ENCODE measurements around the gene EYA3. TPM values are rescaled to one million over a fixed set of nuclear protein-coding genes. Genes with fewer than 3 reads are reported as not detected.
A peak's percentile ranks its signal among the peaks of the same experiment; 100 is the strongest.

EYA3 gene
- total RNA-seq, 1 experiment from 2014 or later, result 32.7 TPM

- peaks cover 15% of the 10 kb centered on the region for H3K23me2 ChIP-seq (ENCODE audit: insufficient read length, low read depth, low read length, poor library complexity, severe bottlenecking)
- H3K18ac ChIP-seq (ENCODE audit: insufficient read length, low read depth, low read length), result no peak overlapping the region
- DNase-seq, result no peak
- no peak overlapping the region for H2BK20ac ChIP-seq (ENCODE audit: low read depth, low read length, poor library complexity, severe bottlenecking)
- H3K4ac ChIP-seq (ENCODE audit: low read depth, low read length), result no peak overlapping the region
- no peak overlapping the region for H2BK5ac ChIP-seq (ENCODE audit: insufficient read length, low read length)
- no peak overlapping the region for H2BK12ac ChIP-seq (ENCODE audit: insufficient read length, low read depth, low read length)
- H3K27me3 ChIP-seq (ENCODE audit: insufficient read depth, low read length), result no peaks in the 10 kb centered on the region
- Mint-ChIP-seq H3K36me3 (ENCODE audit: insufficient read depth in 1 of 3, low read depth in 3 of 3) (peaks cover 0 to 19% (median 17%) of the 10 kb centered on the region in 3 experiments; a peak in 5 of 7 replicates), H3K4me1 (peaks cover 52 to 55% of the 10 kb centered on the region in 2 experiments), H3K9me3 (no peaks in the 10 kb centered on the region; a peak in 1 of 5 replicates), H3K27ac (peak overlapping the region; percentile 83 to 97 (median 96)), H3K4me3 (peak overlapping the region; percentile 70 to 86), H3K27me3 (ENCODE audit: low read depth) (peaks cover 2% of the 10 kb centered on the region; the same call in 1 of the 2 replicates)
- H3K14ac ChIP-seq (ENCODE audit: insufficient read depth, low read length), result no peak overlapping the region
- H4K20me1 ChIP-seq (ENCODE audit: control insufficient read depth, insufficient read depth, insufficient read length), result no peaks in the 10 kb centered on the region
- H2BK120ac ChIP-seq (ENCODE audit: low read depth, low read length, poor library complexity, severe bottlenecking), result no peak overlapping the region
- H3K4me1 ChIP-seq (ENCODE audit: insufficient read depth, low read length), result peaks cover 8% of the 10 kb centered on the region; the same call in 1 of the 2 replicates
- H3K23ac ChIP-seq (ENCODE audit: insufficient read length, low read depth, low read length), result no peak overlapping the region
- no peak overlapping the region for H3T11ph ChIP-seq (ENCODE audit: low read length)
- H3K9me3 ChIP-seq (ENCODE audit: control insufficient read depth, low read depth, low read length), result no peaks in the 10 kb centered on the region
- peak overlapping the region; percentile 15 for H3K4me2 ChIP-seq (ENCODE audit: insufficient read depth, insufficient read length, low read length)
- H4K5ac ChIP-seq (ENCODE audit: insufficient read length, low read depth, low read length), result no peak overlapping the region
- H3K9ac ChIP-seq (ENCODE audit: extremely low read depth, insufficient read length, low read length), result no peak overlapping the region
- H3K27ac ChIP-seq (ENCODE audit: insufficient read length, low read depth, low read length), result no peak overlapping the region
- no peak overlapping the region for H4K91ac ChIP-seq (ENCODE audit: insufficient read length, low read depth, low read length)
- H3K56ac ChIP-seq (ENCODE audit: insufficient read length, low read depth, low read length), result no peak overlapping the region
- TF ChIP-seq CTCF (conservative IDR thresholded peaks at IDR 0.05), result no peak
- no peak overlapping the region for H2AK5ac ChIP-seq (ENCODE audit: insufficient read length, low read length)
- H3K79me2 ChIP-seq (ENCODE audit: insufficient read depth, low read length), result peaks cover 2% of the 10 kb centered on the region; the same call in 1 of the 2 replicates
- no peak overlapping the region for H4K8ac ChIP-seq (replicated peaks; ENCODE audit: insufficient read length, low read depth, low read length)
- no peak overlapping the region for H2BK15ac ChIP-seq (ENCODE audit: low read depth, low read length)
- no peak overlapping the region for H2AFZ ChIP-seq (ENCODE audit: low read length)
- no CpG with 5 or more reads among the region's 1 CpG for WGBS (ENCODE audit: extremely low coverage, insufficient read length, low lambda C conversion rate)
- peaks cover 4% of the 10 kb centered on the region for H3K79me1 ChIP-seq (ENCODE audit: insufficient read depth, low read depth, low read length, poor library complexity, severe bottlenecking)
Measured at GRCh38 chr1:27937524-27937836, 150.9 kb downstream of the EYA3 start.

Data from H9 (cell line).